RWPE1 (cell line): ENCODE results near the gene OLIG2.

Experiments
- CTCF ChIA-PET: fragments of 350-600 bp; sonication (Branson Sonifier 250); formaldehyde crosslinking; extraction: SDS; loops from one replicate; lab custom pipeline; 2021; lab: Yijun Ruan, JAX
- POLR2A ChIA-PET: fragments of 400-600 bp; formaldehyde crosslinking; extraction: SDS; loops from one replicate; lab custom pipeline; 2020; ENCODE audit warnings: antibody characterized with exemption; ENCODE audit not compliant: low non-redundant PET; lab: Yijun Ruan, JAX
- DNase-seq: peaks from one replicate; pipeline ENCODE4 v3.0.0; 2012; ENCODE audit warnings: low spot score
- H3K27ac ChIP-seq: fragments of 450-650 bp; 2 replicates; pipeline ENCODE4 v1.5.1; 2017
- TF ChIP-seq, protein P1 (sequence below): fragments of 450-650 bp; conservative IDR thresholded peaks from 2 replicates; pipeline ENCODE4 v1.5.1; 2017; ENCODE audit warnings: low read depth, mild to moderate bottlenecking

OLIG2 gene

DNA sequence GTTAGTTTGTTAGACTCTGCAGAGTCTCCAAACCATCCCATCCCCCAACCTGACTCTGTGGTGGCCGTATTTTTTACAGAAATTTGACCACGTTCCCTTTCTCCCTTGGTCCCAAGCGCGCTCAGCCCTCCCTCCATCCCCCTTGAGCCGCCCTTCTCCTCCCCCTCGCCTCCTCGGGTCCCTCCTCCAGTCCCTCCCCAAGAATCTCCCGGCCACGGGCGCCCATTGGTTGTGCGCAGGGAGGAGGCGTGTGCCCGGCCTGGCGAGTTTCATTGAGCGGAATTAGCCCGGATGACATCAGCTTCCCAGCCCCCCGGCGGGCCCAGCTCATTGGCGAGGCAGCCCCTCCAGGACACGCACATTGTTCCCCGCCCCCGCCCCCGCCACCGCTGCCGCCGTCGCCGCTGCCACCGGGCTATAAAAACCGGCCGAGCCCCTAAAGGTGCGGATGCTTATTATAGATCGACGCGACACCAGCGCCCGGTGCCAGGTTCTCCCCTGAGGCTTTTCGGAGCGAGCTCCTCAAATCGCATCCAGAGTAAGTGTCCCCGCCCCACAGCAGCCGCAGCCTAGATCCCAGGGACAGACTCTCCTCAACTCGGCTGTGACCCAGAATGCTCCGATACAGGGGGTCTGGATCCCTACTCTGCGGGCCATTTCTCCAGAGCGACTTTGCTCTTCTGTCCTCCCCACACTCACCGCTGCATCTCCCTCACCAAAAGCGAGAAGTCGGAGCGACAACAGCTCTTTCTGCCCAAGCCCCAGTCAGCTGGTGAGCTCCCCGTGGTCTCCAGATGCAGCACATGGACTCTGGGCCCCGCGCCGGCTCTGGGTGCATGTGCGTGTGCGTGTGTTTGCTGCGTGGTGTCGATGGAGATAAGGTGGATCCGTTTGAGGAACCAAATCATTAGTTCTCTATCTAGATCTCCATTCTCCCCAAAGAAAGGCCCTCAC, at the start of gene OLIG2:
Gene OLIG2 (plus strand): TSS at position 447 of the 954 bp plus-strand sequence. CDS start 928 bp downstream, outside the sequence.
- CTCF ChIA-PET, result no interaction called here

DNA sequence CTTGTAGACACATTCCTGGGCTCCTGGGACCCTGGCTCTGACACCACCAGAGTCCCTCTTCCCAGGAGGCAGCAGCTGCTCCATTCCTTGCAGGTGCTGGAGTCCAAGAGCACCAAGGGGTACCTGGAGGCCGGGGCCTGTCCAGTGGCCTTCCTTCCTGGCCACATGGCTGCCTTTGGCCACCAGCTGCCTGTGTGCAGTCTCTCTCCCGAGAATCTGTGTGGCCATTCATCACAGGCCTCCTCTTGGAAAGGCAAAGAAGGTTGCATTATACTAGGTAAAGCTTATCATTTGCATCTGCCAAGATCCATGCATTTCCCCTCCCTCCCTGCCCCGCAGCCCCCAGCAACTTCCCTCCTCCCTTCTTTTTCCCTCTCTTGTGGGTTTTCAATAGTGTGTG, 48.9 kb upstream of the OLIG2 start:
- ChIA-PET POLR2A (no interaction called here), CTCF (no interaction called here)
- TF ChIP-seq, protein P1, sequence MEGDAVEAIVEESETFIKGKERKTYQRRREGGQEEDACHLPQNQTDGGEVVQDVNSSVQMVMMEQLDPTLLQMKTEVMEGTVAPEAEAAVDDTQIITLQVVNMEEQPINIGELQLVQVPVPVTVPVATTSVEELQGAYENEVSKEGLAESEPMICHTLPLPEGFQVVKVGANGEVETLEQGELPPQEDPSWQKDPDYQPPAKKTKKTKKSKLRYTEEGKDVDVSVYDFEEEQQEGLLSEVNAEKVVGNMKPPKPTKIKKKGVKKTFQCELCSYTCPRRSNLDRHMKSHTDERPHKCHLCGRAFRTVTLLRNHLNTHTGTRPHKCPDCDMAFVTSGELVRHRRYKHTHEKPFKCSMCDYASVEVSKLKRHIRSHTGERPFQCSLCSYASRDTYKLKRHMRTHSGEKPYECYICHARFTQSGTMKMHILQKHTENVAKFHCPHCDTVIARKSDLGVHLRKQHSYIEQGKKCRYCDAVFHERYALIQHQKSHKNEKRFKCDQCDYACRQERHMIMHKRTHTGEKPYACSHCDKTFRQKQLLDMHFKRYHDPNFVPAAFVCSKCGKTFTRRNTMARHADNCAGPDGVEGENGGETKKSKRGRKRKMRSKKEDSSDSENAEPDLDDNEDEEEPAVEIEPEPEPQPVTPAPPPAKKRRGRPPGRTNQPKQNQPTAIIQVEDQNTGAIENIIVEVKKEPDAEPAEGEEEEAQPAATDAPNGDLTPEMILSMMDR, result no peak
- no peak overlapping the region for H3K27ac ChIP-seq
- DNase-seq, result no peak

More for the DNA sequence above, at the start of gene OLIG2:
- DNase-seq, result no peak
- no peak within 1 kb of the TSS for H3K27ac ChIP-seq
- POLR2A ChIA-PET, result no interaction called here
- TF ChIP-seq, protein P1, result no peak

DNA sequence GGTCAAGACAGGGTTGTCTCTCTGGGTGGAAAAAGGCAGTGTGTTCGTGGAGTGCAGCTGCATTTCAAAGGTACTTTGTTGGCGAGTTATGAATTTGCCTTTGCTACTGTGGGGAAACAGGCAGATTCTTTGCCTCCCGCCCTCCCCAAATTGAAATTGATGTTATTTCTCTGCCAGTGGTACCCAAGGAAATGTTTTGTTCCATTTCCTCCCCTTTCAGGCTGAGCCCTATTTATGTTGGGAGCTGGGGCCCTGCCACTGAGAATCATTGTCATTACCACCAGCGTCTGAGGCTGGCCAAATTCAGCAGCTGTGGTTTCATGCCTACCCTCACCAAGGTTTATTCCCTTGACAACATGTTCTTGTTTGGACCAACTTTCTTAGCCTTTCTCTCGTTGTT, 48.5 kb upstream of the OLIG2 start:
- TF ChIP-seq, protein P1, result no peak
- CTCF ChIA-PET, result interaction anchor here (0.7 kb wide), 1 partner anchor 13 kb away, joined by 3 read pairs; no protein-coding TSS in a partner anchor
- H3K27ac ChIP-seq, result no peak overlapping the region
- no peak for DNase-seq
- POLR2A ChIA-PET, result no interaction called here

DNA sequence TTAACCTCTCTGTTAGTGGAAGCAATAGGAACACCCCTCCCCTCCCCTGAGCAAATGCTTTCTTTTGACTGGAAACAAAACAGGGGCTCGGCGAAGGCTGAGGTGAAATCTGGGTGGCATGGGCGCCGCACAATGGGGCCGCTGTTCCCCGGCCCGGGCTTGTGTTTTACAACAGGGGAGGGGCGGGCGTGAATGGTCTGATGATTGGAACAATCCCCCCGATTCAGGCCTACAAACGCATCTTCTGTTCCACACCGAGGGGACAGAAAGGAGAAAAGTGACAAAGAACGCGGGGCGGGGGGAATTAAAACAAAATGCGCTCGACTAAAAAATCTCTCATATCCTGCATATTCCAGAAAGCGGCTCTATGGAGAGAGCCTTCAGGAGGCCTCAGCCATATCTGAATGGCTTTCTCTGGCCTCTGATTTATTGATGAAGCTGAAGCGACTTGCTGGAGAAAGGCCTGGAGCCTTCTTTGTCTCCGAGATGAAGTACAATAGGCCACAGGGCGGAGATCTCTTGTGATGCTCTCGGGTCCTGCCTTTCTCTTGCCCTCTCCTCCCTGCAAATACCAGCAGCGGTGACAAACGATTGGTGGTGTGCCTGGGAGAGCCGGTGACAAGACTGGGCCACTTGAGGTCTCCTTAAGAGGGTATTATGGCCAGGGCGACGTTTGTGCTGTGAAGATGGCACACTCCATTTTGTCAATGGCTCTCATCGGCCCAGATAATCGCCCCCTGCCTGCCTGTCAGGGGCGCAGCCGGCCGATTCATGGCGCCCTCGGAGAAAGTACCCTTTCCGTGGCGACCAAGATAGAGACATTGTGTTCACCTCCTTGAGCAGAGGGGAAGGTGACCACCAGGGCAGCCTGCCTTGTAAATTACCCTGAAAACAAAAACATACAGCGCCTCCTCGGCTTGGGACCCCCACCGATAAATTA, 47.1 kb upstream of the OLIG2 start:
- ChIA-PET POLR2A (no interaction called here), CTCF (no interaction called here)
- H3K27ac ChIP-seq, result no peak overlapping the region
- TF ChIP-seq, protein P1, result no peak
- DNase-seq, result no peak

DNA sequence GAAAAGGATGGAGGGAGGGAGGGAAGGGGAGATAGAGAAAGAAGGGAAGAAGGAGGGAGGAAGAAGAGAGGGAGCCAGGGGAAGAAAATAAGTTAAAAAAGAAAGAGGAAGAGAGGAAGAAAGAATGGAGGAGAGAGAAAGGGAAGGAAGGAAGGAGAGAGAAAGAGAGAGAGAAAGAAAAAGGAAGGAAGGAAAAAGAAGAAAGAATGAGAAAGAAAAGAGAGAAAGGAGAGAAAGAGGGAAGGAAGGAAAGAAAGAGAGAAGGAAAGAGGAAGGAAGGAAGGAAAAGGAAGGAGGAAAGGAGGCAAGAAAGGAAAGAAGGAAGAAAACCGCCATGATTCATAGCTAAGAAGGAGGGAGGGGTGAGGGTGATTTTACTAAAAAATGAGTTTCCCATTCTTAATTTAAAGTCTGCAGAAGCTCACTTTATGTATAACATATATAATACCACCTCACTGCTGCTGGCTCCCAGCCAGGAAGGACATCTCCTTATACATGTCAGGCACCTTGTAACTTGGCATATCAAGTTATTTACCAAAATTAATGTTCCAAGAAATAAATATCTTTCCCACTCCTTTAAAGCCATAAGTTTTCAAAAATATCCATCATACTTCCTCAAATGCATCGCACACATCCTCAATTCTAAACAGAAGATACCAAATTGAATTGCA, 46.0 kb upstream of the OLIG2 start:
- H3K27ac ChIP-seq, result no peak overlapping the region
- TF ChIP-seq, protein P1, result no peak
- DNase-seq, result no peak
- ChIA-PET CTCF (no interaction called here), POLR2A (no interaction called here)

DNA sequence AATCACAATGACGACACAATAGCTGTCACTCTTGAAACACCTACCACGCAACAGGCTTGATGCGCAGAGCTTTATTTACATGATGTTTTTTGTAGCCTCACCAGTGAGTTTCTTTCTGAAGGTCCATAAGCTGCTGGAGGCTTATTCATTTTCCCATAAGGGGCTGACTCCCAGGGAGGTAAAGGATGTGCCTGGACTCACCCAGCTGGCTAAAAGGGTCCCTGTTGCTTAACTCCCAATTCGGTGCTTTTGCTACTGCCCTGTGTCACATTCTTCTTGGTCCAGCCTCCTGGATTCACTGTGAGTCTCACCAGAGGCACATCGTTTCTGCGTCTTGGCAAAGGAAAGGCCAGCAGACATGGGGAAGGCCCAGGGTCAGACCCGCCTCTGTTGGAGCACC, 44.6 kb upstream of the OLIG2 start:
- TF ChIP-seq, protein P1, result no peak
- POLR2A ChIA-PET, result no interaction called here
- CTCF ChIA-PET, result interaction anchor here (0.9 kb wide), 1 partner anchor 22 kb away, joined by 3 read pairs; no protein-coding TSS in a partner anchor
- H3K27ac ChIP-seq, result no peak overlapping the region
- no peak for DNase-seq
